ENCODE measurements around the gene FLNC. TPM values are rescaled to one million over a fixed set of nuclear protein-coding genes. Genes with fewer than 3 reads are reported as not detected.

The FLNC gene
- total and polyA plus RNA-seq, 2 donors (not counting 1 experiment from before 2014, with no cell fraction given), result 0.01 TPM; not detected in 1

- H3K4me1 Mint-ChIP-seq, result peaks cover 18% of the 10 kb centered on the region
- 82% methylated on average over 13 of the region's 18 CpGs for WGBS (ENCODE audit: insufficient coverage)
- Histone ChIP-seq H3K27me3 (replicated peaks in 1 of 4; ENCODE audit: control extremely low read depth in 1 of 4, control insufficient read depth in 3 of 4, insufficient read depth in 4 of 4, low read length in 3 of 4) (no peaks in the 10 kb centered on the region), H3K27ac (ENCODE audit: low read length in 2 of 2) (no peak overlapping the region), H4K20me1 (ENCODE audit: control insufficient read depth, insufficient read depth, low read length, poor library complexity, severe bottlenecking) (peaks cover 4% of the 10 kb centered on the region), H3K79me2 (ENCODE audit: control insufficient read depth, insufficient read depth, low read length) (peaks cover 9% of the 10 kb centered on the region), H3K4me3 (ENCODE audit: control extremely low read depth in 1 of 5, extremely low read depth in 1 of 5, insufficient read depth in 1 of 5, low read depth in 2 of 5, low read length in 4 of 5) (no peak overlapping the region), H3K36me3 (replicated peaks in 1 of 2; ENCODE audit: control extremely low read depth in 1 of 2, control insufficient read depth in 1 of 2, extremely low read depth in 1 of 2, insufficient read depth in 2 of 2, low read length in 1 of 2) (no peaks in the 10 kb centered on the region), H3K4me1 (ENCODE audit: control insufficient read depth in 2 of 2, insufficient read depth in 2 of 2, low read length in 2 of 2) (peaks cover 5 to 11% of the 10 kb centered on the region in 2 donors), H3K4me2 (replicated peaks; ENCODE audit: low read depth, low read length, poor library complexity, severe bottlenecking) (no peak overlapping the region), H3K9me3 (ENCODE audit: control extremely low read depth in 1 of 3, control insufficient read depth in 2 of 3, insufficient read depth in 1 of 3, low read length in 2 of 3) (no peaks in the 10 kb centered on the region), H3K9ac (ENCODE audit: low read length) (no peak overlapping the region), H2AFZ (ENCODE audit: insufficient read depth, low read depth, low read length, poor library complexity, severe bottlenecking) (no peak overlapping the region)
- H3K9me3 Mint-ChIP-seq (ENCODE audit: insufficient read depth), result no peaks in the 10 kb centered on the region
- no peaks in the 10 kb centered on the region for H3K27me3 Mint-ChIP-seq
- DNase-seq, result no peak
- intact Hi-C loops (cut with micrococcal nuclease), result no loop called here
- H3K4me3 Mint-ChIP-seq, result no peak overlapping the region
- TF ChIP-seq EZH2 (IDR thresholded peaks at IDR 0.05; ENCODE audit: borderline replicate concordance, insufficient read depth, low read depth, low read length, poor library complexity, severe bottlenecking), result no peak
- TF ChIP-seq CTCF (IDR thresholded peaks at IDR 0.05), result no peak
- ATAC-seq (ENCODE audit: low read depth), result no peak
- ChIA-PET POLR2A (no interaction called here), CTCF (interaction anchor here (0.6 kb wide), 1 partner anchor 430 kb away, joined by 3 read pairs; no protein-coding TSS in a partner anchor)
- no peak overlapping the region for H3K27ac Mint-ChIP-seq
Observed at GRCh38 chr7:128858380-128859231, 28.4 kb downstream of the FLNC start.

Data from B cell (primary cell).